Non-pigmented ciliary epithelial cell (primary cell): ENCODE measurements around the gene GAB1.

Experiments used
- DNase-seq: peaks from one replicate; pipeline ENCODE4 v3.0.0-alpha.2; 2010; ENCODE audit warnings: low read depth

The GAB1 gene

DNA sequence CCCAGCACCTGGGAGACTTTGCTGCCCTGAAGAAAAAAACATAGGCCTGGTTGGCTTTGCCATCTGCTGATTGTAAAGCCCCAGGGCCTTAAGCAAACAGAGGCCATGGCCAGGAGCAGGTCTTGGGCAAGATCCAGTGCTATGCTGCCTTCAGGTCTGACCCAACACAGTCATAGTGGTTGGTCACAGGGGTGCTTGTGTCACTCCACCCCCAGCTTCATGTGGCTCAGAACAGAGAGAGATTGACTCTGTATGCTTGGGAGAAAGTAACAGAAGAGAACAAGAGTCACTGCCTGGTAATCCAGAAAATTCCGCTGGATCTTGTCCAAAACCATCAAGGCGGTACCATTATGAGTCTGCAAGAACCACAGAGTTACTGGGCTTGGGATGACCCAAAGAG lies 152.4 kb downstream of the GAB1 start:
- no peak for DNase-seq

DNA sequence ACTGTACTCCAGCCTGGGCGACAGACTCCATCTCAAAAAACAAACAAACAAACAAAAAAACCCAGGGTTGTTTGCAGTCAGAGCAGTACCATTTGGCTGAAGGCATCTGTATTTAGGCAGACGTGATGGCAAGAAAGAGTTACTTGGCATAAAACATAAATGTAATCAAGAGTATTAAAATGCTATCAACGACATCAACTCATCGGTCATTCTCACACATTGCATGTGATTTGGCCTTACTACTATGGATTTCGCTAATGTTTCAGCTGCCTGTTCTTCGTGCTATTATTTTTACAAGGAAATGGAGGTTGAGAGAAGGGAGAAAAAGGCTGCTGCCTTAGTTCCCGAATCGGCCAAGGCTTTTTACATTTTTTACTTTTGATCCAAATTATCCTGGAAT lies 161.3 kb downstream of the GAB1 start:
- DNase-seq, result no peak

DNA sequence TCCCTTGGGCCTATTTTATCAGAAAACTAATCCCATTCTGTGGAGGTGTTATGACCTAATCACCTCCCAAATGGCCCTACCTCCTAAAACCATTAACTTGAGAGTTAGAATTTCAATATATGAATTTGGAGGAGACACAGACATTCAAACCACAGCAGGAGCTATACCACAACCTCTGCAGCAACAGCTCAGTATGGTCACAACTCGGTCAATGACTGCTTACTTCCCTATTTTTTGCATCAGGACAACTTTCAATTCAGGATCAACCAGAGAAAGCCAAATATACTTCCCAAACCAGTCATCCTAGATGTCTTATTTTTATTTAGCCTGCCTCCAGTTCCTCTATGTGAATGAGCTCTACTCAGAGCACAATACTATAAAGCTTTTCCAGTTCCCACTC lies 165.6 kb downstream of the GAB1 start:
- no peak for DNase-seq

DNA sequence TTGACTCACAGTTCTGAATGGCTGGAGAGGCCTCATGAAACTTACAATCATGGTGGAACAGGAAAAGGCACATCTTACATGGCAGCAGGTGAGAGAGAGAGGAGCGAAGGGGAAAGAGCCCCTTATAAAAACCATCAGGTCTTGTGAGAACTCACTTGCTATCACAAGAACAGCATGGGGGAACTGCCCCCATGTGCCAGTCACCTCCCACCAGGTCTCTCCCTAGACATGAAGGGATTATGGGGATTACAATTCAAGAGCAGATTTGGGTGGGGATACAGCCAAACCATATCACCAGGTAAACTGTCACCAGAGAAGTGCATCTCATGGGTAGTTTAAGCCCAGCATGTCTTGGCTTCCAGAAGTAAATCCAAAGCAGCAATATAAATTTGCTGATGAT lies 169.4 kb downstream of the GAB1 start:
- DNase-seq, result no peak

DNA sequence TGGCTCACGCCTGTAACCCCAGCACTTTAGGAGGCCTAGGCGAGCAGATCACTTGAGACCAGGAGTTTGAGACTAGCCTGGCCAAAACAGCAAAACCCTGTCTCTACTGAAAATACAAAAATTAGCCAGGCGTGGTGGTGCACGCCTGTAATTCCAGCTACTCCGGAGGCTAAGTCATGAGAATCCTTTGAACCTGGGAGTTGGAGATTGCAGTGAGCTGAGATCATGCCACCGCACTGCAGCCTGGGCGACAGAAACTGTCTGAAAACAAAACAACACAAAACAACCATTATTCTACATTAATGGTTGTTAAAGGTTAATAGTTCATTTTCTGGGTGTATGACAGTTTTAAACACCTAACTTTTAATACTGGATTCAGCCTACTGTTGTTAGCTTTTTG lies 175.2 kb downstream of the GAB1 start:
- DNase-seq, result no peak

DNA sequence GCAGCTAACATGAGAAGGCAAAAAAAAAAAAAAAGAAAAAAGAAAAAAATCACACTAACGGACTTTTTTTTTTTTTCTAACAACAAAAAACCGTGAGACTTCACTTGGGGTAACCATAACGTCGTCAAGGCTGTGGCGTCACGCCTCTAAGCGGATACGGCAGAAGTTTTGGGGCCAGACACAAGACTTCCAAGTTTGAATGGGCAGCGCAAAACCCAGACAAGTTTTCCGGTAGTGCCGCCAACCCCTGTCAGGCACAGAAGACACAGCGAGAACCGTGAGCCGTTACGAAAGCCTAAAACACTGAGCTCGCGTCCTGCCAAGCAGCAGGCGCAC lies 176.3 kb downstream of the GAB1 start:
- no peak for DNase-seq

DNA sequence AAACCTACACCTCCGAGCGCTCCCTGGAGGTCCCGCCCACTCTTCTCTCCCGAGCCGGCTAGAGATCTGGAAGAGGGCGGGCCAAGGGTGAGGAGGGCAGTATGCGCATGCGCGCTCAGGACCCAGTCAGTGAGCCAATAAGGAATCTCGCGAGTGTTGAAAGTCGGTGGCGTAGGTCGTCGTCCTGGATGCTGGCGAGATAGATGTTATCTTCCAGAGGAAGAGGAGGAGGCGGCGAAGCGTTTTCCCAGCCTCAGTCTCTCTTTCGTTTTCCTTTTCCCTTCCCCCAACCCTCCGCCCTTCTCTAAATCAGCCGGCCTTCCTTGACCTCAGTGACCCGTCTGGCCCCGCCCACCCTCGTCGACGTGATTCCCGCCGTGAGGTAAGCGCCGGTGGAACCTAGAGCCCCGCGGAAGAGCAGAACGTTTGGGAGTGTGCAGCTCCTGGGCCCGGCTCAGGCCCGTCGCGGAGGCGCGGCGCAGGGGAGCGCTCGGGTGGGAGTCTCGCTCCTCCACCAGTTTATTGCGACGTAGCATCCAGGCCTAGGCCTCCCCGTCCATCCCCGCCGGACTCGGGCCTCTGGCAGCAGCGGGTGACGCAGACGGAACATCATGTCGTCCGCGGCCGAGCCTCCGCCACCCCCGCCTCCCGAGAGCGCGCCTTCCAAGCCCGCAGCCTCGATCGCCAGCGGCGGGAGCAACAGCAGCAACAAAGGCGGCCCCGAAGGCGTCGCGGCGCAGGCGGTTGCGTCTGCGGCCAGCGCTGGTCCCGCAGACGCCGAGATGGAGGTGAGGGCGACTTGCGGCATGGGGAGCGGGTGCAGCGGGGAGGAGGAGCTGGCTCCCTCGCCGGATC lies 176.9 kb downstream of the GAB1 start, which contains the start of gene SMARCA5:
TSS of gene SMARCA5 (plus strand) at position 389 of the 855 bp plus-strand sequence. CDS start at position 612, 223 bp downstream.
- peak; percentile 94 for DNase-seq

DNA sequence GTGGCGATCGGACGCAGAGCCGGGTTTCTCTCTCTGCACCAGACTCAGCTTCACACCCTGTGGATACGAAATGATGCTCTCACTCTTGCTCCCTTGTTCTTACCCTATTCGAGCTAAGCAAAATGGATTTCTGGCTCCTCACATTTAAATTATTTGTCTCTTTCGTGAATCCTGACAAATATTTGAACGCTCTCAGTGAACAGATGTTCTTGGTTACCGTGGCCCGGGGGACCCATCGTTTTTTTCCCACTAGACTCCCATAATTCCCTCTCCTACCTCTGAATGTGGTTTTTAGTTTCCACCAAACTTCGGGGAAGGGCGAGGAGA lies 177.5 kb downstream of the GAB1 start:
- no peak for DNase-seq

DNA sequence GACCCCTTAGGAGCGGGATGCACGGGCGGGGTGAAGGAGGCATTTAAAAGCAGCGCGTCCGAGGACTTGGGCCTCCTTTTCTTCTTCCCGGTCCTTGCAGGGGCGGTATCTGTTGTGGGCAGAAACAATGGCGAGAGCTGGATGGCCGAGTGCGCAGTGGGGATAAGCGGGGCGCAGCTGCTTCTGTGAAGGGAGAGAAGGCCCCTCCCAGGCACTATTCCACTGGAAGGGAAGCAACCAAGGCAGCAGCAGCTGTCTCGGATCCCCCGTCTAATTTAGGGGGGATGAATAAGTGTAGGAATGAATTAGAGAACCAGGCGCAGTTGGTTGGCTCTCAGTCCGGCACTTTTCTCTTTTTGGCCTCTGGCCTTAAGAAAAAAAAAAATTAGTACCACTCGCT lies 177.8 kb downstream of the GAB1 start:
- DNase-seq, result no peak

DNA sequence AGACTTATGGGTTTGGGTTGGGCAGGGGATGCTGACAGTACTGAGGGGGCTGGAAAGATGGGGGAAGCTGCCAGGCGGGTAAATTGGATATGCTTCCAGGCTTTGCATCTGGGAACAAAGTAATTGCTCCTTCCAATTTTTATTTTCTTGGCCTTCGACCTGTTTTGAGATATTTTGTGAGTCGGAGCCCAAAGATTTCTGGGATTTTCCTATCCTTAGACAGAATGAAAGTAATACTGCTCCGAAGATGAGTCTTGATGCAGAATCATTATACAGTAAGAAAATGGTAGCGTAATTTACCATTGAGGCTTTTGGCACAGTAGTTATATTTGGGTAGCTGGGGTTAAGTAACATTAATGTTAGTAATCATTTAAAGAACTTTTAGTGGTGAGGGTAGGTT lies 178.2 kb downstream of the GAB1 start:
- DNase-seq, result no peak

DNA sequence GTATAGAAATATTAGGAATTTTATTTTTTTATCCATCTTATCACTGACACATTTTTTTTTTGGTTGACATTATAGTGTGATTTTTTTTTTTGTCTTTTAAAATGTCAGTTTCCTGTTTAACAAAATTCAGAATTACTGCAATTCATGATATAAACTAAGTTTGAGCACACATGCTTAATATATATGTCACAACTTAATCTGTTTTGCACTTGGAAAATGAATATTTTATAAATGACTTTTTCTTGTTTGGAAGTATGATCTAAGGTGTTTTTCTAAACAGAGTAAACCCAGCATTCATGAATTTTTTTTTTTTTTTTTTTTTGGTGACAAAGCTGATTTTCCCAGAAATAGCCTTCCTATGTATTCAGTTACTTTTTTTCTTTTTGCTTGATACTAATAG lies 179.2 kb downstream of the GAB1 start:
- DNase-seq, result no peak

DNA sequence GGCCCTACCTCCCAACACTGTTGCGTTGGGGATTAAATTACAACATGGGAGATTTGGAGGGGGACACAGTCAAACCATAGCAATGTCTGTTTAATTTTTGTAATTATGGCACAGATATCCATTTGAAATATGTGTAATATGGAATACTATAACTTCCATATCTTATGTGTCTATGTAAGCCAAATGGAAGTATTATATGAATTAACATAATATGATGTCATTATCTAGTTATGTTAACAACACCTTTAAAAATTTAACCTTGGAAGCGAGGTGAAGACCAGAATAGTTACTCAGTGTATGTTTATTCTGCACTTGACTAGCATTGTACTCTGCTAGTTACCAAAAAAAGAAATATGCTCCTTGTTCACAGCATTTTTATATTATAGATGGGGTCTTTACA lies 181.1 kb downstream of the GAB1 start:
- no peak for DNase-seq
